ENCODE results near the gene SELENOV.
"Not testable (repeated sequence)": the region's sequence is repeated elsewhere in the genome, so short reads cannot be mapped to it uniquely, and the experiment has no call there.

Gene SELENOV

DNA sequence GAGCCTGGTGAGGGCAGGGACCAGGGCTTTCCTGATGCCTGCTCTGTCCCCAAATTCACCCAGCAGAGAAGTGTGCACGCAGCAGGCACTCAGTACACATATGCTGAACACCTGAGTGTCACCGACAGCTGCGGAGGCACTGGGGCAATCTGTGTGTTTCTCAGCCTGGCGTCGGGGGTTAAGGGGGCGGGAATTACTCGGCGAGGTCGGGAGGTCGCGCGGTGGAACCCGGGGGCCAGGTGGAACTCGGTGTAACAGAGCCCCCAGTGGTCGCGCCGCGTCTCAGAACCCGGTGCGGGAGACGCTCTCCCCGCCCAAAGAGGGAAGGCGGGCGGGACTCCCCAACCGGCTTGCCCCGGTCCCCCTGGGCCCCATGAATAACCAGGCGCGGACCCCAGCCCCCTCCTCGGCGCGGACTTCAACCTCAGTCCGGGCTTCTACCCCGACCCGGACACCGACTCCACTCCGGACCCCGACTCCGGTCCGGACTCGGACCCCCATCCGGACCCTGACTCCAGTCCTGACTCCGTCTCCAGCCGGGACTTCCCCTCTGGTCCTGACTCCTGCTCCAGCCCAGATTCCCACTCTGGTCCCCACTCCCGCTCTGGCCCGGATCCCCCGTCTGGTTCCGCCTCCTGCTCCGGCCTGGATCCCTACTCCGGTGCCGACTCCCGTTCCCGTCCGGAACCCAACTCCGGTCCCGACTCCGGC lies at the start of gene SELENOV:
TSS of gene SELENOV (plus strand) at position 300 of the 711 bp plus-strand sequence. CDS start at position 374, 74 bp downstream.
- DNase-seq = peak; percentile 40

- no peak for DNase-seq
These were observed 48.8 kb upstream of the SELENOV start for GRCh38 chr19:39465956-39466747.

- no peak for DNase-seq
These were observed 47.0 kb upstream of the SELENOV start for GRCh38 chr19:39467941-39468340.

DNA sequence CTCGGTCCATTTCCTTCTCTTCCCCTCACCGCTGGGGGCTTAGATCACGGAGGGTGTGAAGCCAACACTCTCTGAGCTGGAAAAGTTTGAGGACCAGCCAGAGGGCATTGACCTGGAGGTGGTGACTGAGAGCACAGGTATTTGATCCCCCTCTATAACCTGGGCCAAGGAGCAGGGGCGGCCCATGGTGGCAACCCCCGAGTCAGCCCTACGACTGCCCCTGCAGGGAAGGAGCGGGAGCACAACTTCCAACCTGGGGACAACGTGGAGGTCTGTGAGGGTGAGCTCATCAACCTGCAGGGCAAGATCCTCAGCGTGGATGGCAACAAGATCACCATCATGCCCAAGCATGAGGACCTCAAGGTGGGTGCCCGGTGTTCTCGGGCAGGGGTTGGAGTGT lies 45.9 kb upstream of the SELENOV start:
- DNase-seq = no peak

DNA sequence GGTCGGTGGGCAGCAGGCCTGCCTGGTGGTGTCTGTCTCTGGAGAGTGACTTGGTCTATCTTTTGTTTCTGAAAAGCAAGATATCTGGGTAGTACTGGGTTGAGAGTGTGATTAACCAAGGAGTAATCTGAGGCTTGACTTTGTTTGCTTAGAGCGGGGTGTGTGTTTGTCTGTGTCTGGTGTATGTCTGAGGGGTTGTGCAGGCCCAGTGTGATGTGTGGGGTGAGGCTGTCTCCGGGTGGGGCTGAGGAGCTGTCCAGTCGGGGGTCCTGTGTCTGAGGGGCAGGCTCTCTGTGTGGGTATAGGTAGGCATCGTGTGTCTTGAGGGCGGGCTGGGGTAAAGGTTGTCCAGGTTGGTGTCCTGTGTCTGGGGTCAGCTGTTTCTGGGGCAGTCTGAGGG lies 45.4 kb upstream of the SELENOV start:
- no peak for DNase-seq

GRCh38 chr19:39470724-39471339 lies 44.1 kb upstream of the SELENOV start:
- DNase-seq = no peak

DNA sequence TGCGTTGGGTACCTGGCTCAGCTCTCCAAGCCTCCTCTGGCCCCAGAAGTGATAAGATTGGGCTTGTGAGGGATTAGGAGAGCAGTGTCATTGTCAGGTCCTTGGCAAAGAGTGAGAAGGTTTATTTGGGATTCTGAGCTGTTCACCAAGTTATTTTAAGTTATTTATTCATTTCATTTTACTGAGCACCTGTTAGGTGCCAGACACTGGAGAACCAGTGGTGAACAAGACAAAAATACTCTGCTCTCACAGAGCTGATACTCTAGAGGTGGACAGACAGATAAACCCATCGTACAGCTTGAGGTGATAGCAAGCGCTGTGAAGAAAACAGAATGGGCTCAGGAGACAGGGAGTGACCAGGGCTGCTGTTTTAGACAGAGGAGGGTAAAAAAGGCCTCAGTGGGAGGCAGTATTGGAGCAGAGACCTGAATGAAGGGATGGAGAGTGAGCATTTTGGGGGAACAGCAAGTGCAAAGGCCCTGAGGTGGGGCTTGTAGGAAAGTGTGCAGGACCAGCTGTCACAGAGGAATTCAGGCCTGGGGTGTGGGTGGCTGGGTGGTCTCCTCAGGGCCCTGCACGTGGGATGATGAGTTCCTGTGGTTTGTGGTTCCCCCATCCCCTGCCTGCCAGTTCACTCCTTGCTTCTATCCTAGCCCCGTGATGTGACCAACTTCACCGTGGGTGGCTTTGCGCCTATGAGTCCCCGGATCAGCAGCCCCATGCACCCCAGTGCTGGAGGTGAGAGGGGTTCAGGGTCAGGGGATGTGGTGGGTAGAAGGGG lies 43.0 kb upstream of the SELENOV start:
- DNase-seq = no peak

DNA sequence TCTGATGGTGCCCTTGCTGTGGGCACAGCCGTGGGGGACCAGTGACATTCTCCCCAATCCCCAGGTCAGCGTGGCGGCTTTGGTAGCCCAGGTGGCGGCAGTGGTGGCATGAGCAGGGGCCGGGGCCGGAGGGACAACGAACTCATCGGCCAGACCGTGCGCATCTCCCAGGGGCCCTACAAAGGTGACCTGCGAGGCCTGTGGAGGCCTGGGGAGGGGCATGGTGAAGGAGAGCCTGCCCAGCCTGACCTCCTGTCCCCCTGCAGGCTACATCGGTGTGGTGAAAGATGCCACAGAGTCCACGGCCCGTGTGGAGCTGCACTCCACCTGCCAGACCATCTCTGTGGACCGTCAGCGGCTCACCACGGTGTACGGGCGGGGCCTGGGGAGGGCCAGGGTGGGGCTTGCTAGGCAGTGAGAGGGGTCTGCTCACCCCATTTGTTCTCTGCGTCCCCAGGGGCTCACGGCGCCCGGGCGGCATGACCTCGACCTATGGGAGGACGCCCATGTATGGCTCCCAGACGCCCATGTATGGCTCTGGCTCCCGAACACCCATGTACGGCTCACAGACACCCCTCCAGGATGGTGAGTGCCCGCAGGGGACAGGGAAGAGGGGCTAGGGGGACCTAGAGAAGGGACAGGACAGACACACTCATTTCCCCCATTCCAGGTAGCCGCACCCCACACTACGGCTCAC lies 42.0 kb upstream of the SELENOV start:
- no peak for DNase-seq

- no peak for DNase-seq
These were observed 41.4 kb upstream of the SELENOV start for GRCh38 chr19:39473443-39473960.

DNA sequence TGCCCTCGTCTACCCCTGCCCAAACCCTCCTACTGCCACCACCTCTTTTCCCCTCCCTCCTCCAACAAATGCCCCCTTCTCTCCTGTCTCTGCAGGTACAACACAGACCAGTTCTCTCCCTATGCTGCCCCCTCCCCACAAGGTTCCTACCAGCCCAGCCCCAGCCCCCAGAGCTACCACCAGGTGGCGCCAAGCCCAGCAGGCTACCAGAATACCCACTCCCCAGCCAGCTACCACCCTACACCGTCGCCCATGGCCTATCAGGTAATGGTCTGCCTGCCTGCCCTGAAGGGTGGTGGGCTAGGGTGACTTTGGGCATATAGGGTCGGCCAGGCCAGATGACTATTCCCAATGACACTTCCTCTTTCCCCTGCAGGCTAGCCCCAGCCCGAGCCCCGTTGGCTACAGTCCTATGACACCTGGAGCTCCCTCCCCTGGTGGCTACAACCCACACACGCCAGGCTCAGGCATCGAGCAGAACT lies 40.8 kb upstream of the SELENOV start:
- peak; percentile 76 for DNase-seq

GRCh38 chr19:39475748-39476147 lies 39.2 kb upstream of the SELENOV start:
- no peak for DNase-seq

DNA sequence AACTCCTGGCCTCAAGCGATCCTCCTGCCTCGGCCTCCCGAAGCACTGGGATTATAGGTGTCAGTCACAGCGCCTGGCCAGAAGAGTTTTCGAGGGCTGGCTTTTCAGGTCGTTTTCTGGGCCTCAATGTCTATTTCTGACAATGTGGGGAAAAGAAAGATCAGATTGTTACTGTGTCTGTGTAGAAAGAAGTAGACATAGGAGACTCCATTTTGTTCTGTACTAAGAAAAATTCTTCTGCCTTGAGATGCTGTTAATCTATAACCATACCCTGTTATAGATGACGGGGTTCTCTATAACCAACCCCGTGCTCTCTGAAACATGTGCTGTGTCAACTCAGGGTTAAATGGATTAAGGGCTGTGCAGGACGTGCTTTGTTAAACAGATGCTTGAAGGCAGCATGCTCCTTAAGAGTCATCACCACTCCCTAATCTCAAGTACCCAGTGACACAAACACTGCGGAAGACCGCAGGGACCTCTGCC lies 35.6 kb upstream of the SELENOV start:
- not testable (repeated sequence) for DNase-seq

DNA sequence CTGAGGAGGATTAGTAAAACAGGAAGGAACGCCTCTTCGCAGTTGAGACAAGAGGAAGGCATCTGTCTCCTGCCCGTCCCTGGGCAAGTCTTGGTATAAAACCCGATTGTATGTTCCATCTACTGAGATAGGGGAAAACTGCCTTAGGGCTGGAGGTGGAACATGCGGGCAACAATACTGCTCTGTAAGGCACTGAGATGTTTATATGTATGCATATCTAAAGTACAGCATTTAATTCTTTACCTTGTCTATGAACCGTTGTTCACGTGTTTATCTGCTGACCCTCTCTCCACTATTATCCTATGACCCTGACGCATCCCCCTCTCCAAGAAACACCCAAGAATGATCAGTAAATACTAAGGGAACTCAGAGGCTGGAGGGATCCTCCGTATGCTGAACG lies 35.0 kb upstream of the SELENOV start:
- DNase-seq = no peak

GRCh38 chr19:39480337-39481228 lies 34.4 kb upstream of the SELENOV start, which contains the start of gene TIMM50:
TIMM50 (plus strand) TSS chr19:39480838; CDS start chr19:39480854, 16 bp downstream.
- peak; percentile 99 for DNase-seq

DNA sequence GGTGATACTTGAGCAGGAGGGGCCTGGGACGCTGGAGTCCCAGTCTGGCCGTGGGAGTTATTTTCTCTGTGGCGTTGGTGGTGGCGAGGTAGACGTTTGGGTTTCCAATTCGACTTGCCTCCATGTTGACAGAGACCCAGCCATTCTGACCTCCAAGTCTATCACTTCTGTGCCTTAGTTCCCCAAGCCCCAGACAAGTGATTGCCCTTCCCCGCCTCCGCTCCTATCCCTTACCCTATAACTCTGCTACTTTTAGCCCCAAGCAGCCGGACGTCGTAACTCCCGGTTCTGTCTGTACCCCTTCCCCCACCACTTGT lies 33.8 kb upstream of the SELENOV start:
- no peak for DNase-seq

DNA sequence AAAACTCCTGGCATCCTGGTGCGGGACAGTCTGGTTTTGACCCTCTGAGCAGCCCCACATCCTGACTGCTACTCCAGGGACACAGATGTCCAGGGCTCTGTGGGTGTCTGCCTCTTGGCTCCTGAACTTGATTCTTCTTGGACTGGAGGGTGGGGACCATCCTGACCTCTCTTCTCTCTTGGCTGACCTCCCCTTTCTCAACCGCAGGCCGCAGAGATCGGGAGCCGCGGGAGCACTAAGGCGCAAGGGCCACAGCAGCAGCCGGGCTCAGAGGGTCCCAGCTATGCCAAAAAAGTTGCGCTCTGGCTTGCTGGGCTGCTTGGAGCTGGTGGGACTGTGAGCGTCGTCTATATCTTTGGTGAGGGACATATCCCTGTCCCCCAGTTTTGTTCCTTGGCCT lies 33.3 kb upstream of the SELENOV start:
- DNase-seq = no peak

- DNase-seq = no peak
These were observed 31.8 kb upstream of the SELENOV start for GRCh38 chr19:39483141-39483540.

GRCh38 chr19:39489756-39490155 lies 25.2 kb upstream of the SELENOV start:
- no peak for DNase-seq

GRCh38 chr19:39492225-39492624 lies 22.7 kb upstream of the SELENOV start:
- no peak for DNase-seq

DNA sequence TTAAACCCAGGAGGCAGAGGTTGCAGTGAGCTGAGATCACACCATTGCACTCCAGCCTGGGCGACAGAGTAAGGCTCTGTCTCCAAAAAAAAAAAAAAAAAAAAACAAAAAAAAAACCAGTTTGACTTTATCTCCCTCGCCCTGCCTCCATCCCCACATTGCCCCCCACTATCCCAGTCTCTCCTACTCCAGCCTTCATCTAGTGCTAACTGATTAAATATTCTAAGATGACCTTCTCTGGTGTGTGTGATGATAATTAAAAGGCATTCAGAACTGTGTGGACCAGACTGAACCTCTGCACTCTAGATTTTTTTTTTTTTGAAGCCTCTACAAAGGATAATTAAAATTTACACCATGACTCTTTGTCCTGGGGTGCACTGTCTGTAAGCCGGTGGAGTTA lies 22.2 kb upstream of the SELENOV start:
- no peak for DNase-seq

- DNase-seq = no peak
These were observed 20.3 kb upstream of the SELENOV start for GRCh38 chr19:39494661-39495060.
